ENCODE results near the gene PLXNA2.

GRCh38 chr1:208289716-208290115, 45.5 kb upstream of the PLXNA2 start:
- TF ChIP-seq POLR2AphosphoS5 (IDR thresholded peaks at IDR 0.05; ENCODE audit: low read depth, low read length) (no peak), POLR2A (IDR thresholded peaks at IDR 0.05; ENCODE audit: low read depth, low read length) (no peak), TAF1 (IDR thresholded peaks at IDR 0.05; ENCODE audit: borderline replicate concordance, low read depth, low read length) (no peak)

All from GM12892 (cell line).